ENCODE results near the gene CSPG4.
"Not testable (repeated sequence)": the region's sequence is repeated elsewhere in the genome, so short reads cannot be mapped to it uniquely, and the experiment has no call there.

CSPG4 gene

DNA sequence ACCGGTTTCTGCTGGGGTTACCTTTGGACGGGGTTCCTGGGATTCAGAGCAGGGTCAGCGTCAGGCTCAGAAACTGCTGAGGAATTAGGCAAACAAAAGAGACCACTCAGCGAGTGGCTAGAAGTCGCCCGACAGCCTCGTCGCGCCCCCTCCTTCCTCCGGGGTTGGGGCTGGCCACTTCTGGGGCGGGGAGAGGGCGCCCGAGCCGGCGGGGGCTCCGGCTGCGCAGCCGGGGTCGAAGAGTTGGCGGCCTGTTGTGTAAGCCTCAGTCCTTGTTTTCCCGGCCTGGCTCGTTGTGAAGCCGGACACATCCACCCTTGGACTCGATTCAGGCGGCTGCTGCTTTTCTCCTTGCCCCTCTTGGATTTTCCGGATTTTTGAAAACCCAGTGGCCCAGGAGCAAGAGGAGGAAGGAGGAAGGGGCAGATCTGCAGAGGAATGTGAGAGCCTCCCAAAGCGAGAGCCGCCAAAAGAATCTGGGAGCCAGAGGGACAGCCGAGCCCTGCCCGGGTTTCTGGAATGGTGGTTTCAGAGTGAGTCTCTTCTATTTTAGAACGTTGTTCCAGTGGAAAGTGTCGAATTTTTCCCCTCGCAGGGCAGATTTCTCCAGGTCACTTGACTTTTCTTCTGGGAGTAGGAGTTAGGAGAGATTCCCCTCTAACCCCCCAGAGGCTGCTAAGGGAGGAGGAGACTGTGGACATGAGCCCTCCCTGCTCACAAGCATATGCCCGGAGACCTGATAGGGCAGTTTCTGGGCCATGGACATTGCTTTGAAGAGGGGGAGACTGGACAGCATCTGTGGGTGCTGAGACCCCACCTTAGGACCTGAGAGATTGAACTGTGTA, 64.3 kb downstream of the CSPG4 start:
- no peak for DNase-seq (ENCODE audit: low read depth, low spot score)

GRCh38 chr15:75647370-75648155, 65.1 kb downstream of the CSPG4 start, which contains the start of gene SNX33:
TSS of gene SNX33 (plus strand) at chr15:75647912. CDS start at chr15:75649103, 1,191 bp downstream.
- no peak for DNase-seq (ENCODE audit: low read depth, low spot score)

DNA sequence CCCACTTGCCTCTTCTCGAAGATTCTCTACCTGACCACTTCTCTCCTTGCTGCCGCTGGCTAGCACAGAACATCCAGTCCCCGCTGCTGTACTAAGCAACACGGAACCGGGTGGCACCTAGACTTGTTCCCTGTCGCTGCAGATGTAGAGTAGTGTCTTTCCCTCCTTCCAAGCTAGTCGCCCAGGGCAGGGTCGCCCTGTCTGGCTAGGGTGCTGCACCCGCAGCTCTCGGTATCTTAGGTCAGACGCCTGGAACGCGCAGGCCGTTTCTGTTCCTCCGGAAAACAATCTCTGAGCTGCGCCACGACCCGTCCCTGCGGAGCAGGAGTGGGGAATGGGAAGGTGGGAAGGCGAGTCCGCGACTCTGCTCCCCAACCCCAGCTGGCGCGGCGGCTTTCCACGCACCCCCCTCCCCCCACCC, 65.7 kb downstream of the CSPG4 start:
- no peak for DNase-seq (ENCODE audit: low read depth, low spot score)

DNA sequence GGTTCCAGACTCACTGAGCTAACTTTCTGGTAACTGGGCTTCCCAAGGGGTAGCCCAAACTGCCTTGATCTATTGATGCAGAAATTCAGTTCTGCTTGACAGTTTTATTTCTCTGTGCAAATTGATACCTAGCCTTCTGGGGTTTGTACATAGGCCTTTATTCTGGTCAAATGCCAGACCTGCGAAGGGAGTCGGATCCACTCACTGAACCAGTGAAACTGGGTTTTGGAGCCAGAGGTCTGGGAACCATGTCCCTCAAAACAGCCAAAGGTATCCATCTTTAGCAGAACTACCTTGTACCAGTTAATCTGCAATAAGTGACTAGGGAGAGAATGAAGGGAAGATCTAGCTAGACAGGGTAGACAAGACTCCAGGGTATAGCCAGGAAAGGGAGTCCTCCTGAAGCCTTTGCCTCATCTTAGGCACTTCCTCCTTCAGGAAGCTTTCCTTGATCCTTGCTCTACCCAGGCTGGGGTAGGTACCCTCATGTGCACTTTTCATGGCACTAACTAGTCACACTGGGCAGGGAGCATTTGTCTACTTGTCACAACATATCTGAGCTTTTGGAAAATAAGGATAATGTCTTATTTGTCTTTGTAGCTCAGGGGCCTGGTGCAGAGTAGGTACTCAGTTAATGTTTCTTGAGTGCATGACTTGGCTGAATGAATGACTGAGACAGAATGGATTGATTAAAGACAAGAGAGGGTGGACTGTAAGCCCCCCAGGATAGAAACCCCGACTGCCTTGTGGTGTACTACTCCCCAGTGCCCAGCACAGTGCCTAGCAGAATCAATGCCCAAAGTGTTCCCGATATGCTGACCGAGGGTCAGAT, 66.3 kb downstream of the CSPG4 start:
- no peak for DNase-seq (ENCODE audit: low read depth, low spot score)

- DNase-seq (ENCODE audit: low read depth, low spot score), result no peak
These were observed 68.3 kb downstream of the CSPG4 start for GRCh38 chr15:75644376-75644775.

DNA sequence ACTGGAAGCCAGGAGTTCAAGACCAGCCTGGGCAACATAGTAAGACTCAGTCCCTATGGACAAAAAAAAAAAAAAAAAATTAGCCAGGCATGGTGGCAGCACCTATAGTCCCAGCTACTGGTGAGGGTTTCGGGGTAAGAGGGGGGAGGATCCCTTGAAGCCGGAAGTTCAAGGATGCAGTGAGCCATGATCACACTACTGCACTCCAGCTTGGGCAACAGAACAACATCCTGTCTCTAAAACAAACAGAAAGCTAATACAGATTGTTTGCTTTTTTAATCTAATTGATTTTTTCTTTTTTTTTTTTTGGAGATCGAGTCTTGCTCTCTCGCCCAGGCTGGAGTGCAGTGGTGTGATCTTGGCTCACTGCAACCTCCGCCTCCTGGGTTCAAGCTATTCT, 71.0 kb downstream of the CSPG4 start:
- no peak for DNase-seq (ENCODE audit: low read depth, low spot score)

- no peak for DNase-seq (ENCODE audit: low read depth, low spot score)
These were observed 71.5 kb downstream of the CSPG4 start for GRCh38 chr15:75641179-75641503.

- DNase-seq (ENCODE audit: low read depth, low spot score), result no peak
These were observed 72.0 kb downstream of the CSPG4 start for GRCh38 chr15:75640483-75641178.

GRCh38 chr15:75639709-75640482, 72.8 kb downstream of the CSPG4 start, which contains the start of gene IMP3:
TSS of gene IMP3 (minus strand) at chr15:75640224. CDS start at chr15:75640168, 56 bp downstream.
- peak; percentile 93 for DNase-seq (ENCODE audit: low read depth, low spot score)

GRCh38 chr15:75639191-75639708, 73.4 kb downstream of the CSPG4 start:
- no peak for DNase-seq (ENCODE audit: low read depth, low spot score)

DNA sequence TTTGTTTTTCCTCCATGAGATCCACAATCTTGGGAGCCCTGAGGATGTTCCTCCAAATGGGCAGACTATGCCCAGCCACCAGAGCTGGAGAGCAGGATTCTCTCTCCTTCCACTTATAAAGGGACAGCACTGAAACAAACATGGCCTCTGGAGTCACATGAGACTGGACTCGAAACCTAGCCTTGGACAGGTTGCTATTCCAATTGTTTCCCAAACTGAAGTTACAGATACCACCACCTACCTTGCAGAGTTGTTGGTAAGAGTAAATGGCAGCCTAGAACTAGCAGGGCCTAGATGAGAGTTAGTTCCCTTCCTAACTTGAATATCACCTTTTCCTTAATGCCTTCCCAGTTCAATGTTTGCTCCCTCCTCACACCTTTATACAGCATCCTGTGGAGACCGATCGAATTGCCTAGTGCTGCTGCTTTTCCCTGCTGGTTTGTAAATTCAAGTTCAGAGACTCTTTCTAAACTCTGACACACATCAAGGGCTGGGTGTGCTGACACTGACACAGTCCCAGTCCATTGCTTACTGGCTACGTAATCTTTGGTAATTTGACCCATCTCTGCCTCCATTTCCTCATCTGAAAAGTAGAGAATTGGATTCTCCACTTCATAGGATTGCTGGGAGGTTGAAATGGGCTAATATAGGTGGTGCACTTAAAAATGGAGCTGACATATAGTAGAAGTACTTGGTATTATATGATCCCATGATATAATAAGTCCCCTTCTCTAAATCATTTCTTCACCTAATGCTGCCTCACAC, 75.2 kb downstream of the CSPG4 start:
- no peak for DNase-seq (ENCODE audit: low read depth, low spot score)

- DNase-seq (ENCODE audit: low read depth, low spot score), result no peak
These were observed 76.6 kb downstream of the CSPG4 start for GRCh38 chr15:75636026-75636425.

GRCh38 chr15:75633922-75634321, 78.7 kb downstream of the CSPG4 start:
- not testable (repeated sequence) for DNase-seq (ENCODE audit: low read depth, low spot score)

GRCh38 chr15:75631935-75632334, 80.7 kb downstream of the CSPG4 start:
- DNase-seq (ENCODE audit: low read depth, low spot score), result no peak

DNA sequence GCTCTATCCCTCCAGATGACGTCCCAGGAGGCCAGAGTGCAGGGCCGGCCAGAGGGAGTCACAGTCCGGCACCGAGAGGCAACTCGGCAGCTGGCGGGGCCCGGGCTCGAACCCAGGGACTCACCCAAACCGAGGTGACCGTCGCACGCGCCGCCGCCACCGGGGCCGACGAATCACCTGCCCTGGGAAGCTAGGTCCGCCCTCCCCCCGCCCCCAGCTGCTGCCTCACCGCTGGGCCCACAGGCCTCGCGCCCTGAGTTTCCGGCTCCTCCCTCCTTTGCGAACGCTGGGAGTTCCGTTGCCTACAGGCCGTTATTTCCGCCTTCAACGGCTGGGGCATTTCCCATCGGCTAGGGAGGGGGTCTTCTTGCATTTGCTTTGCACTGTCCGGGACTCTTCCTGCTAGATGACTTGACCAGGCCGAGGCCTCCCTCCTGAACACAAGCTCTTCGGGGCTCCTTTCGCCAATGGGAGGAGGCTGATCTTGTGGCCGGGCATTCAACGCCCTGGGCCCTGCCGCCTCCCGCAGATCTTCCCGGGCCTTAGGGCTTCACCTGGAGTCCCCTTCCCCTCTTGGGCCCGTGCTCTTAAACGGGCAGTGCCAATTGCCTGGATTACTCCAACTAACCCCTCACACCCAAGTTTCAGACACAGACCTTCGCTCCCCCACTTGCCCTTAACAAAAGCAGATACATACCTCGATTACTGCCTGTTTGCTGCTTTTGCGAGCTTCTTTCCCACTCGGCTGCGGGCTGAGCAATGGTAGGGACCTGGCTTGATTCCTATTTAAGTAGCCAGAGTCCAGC, 86.9 kb downstream of the CSPG4 start, which contains the start of gene SNUPN:
Gene SNUPN, minus strand, starts transcription at position 184 of the 806 bp plus-strand sequence. CDS start 4,674 bp downstream, outside the sequence.
- DNase-seq (ENCODE audit: low read depth, low spot score), result peak; percentile 72

Measured in smooth muscle cell of the brain vasculature (primary cell).